Stomach smooth muscle (tissue), 2 donors: ENCODE results near the gene RPL19.

ENCODE experiments used
- H3K27ac ChIP-seq: one replicate; pipeline ENCODE4 v1.7.0; 2013; ENCODE audit warnings: mild to moderate bottlenecking, low read length, inconsistent platforms
- H3K27me3 ChIP-seq, 2 donors: one replicate each; pipeline ENCODE4 v1.7.0; 2013; ENCODE audit warnings: low read length in 2 of 2; ENCODE audit not compliant: insufficient read depth in 2 of 2, control insufficient read depth in 1 of 2
- H3K36me3 ChIP-seq, 2 donors: one replicate each; pipeline ENCODE4 v1.7.0; 2013; ENCODE audit warnings: low read length in 2 of 2; ENCODE audit not compliant: control insufficient read depth in 2 of 2, insufficient read depth in 2 of 2
- H3K4me1 ChIP-seq: one replicate; pipeline ENCODE4 v1.7.0; 2013; ENCODE audit warnings: low read length; ENCODE audit not compliant: control insufficient read depth, insufficient read depth
- H3K4me3 ChIP-seq, 2 donors: one replicate each; pipeline ENCODE4 v1.7.0; 2013; ENCODE audit warnings: low read length in 2 of 2
- H3K9ac ChIP-seq, 2 donors: one replicate each; pipeline ENCODE4 v1.7.0; 2013; ENCODE audit warnings: low read length in 2 of 2, mild to moderate bottlenecking in 1 of 2
- H3K9me3 ChIP-seq, 2 donors: one replicate each; pipeline ENCODE4 v1.7.0; 2013; ENCODE audit warnings: low read length in 2 of 2; ENCODE audit not compliant: control insufficient read depth in 2 of 2
- donor health status: healthy.
- donor health status: Pancreatic carcinoma.

The RPL19 gene

DNA sequence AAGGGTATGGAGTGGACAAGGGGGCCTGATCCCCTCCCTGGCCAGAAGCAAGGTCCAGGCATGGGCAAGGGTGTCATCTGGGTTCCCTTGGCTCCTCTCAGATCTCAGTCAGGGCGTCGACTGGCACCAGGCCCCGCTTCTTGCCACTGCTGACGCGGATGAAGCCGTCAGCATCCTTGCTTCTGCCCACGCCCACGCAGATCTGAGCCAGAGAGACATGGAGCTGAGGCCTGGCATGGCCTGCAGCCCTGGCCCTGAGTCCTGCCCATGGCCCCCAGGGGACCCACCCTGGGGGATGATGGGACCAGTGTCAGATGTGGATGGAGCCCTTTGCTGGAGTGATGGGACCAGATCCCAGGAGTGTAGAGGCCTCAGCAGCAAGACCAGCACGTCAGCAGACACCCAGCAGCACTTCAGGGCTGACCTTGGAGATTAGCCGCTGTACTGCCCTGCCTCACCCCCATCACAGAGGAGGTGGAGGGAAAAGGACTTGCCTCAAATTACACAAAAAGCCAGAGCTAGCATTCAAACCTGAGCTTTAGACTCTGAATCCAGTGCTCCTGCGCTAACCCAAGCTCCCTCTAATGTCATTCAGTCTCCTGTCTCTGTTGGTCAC is 12.2 kb downstream of the RPL19 start:
- no peaks in the 10 kb centered on the region for H3K9me3 ChIP-seq
- no peaks in the 10 kb centered on the region for H3K36me3 ChIP-seq
- no peak overlapping the region for H3K4me3 ChIP-seq
- H3K27me3 ChIP-seq: peaks cover 3% of the 10 kb centered on the region in 2 donors
- no peak overlapping the region for H3K9ac ChIP-seq
- peaks cover 22% of the 10 kb centered on the region for H3K4me1 ChIP-seq
- no peak overlapping the region for H3K27ac ChIP-seq

DNA sequence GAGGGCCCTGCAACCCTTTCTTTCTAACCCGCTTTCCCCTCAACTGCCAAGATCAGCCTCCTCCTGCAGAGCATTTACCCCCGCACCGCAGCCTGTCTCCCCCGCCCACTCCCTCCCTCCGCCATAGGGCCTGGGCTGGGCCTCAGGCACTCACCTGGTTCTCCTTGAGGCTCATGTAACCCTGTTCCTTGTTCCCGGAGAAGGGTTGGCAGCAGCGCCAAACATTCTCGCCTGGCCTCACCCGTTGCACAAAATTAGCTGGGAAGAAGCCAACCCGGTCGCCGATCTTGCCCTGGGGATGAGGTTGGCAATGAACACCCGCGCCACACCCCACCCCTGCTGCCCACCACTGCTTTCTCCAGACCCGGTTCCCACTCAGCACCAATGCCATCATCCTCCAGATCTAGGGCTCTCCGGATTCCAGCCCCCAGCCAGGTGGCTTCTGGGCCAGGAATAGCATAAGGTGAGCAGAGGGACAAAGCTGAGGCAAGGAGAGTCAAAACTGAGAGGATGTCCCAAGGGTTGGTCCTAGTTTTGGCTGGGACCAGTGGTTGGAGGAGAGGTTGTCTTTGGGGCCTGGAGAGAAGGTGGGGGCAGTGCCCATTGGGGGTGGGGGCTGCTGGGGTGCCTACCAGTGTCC is 12.9 kb downstream of the RPL19 start:
- no peak overlapping the region for H3K9ac ChIP-seq
- H3K27me3 ChIP-seq: peaks cover 3% of the 10 kb centered on the region in 2 donors
- peaks cover 22% of the 10 kb centered on the region for H3K4me1 ChIP-seq
- no peak overlapping the region for H3K27ac ChIP-seq
- no peaks in the 10 kb centered on the region for H3K9me3 ChIP-seq
- H3K4me3 ChIP-seq: no peak overlapping the region
- no peaks in the 10 kb centered on the region for H3K36me3 ChIP-seq

DNA sequence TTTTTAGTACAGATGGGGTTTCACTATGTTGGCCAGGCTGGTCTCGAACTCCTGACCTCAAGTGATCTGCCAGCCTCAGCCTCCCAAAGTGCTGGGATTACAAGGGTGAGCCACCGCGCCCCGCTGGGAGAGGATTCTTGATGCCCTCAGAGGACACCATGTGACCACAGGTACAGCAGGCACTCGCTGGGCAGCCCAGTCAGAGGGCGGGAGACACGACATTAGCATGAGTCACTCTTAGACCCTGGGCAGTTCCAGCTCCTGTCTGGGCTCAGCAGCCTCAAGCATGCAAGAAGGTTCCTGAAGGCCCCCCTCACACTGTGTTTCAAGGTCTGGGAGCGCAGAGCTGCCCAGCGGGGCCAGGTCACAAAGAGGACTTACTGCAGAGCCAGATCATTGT is 13.8 kb downstream of the RPL19 start:
- peaks cover 17% of the 10 kb centered on the region for H3K4me1 ChIP-seq
- no peak overlapping the region for H3K4me3 ChIP-seq
- no peaks in the 10 kb centered on the region for H3K9me3 ChIP-seq
- H3K9ac ChIP-seq: no peak overlapping the region
- H3K36me3 ChIP-seq: no peaks in the 10 kb centered on the region
- no peak overlapping the region for H3K27ac ChIP-seq
- H3K27me3 ChIP-seq: peaks cover 3% of the 10 kb centered on the region in 2 donors

DNA sequence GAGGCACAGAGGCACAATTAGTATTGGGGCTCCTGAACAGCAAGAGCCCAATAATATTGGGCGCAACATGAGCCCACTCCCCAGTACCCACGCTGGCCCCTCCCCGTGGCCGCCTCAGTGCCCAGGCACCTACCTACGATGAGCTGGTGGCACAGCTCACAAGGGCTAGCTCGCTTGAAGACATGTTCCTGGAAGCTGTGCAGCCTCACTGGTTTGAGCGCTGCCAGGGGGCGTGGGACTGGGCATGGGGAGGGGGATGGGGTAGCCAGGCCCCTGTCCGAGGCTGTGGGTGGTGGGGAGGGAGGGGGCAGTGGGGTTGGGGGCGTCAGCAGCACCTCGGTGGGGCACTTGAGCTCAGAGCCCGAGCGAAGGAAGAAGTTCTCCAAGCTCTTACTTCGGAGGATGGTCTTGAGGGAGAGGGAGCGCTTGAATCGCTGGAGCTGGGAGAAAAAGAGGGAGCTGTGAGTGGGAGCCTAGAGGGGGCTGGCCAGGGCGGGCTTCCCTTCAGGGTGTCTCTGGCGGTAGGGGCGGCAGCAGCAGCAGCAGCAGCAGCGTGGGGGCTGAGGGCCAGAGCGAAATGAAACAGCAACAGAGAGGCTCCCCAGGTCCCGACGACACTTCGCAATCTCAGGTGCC is 17.8 kb downstream of the RPL19 start:
- no peak overlapping the region for H3K9ac ChIP-seq
- no peaks in the 10 kb centered on the region for H3K4me1 ChIP-seq
- H3K27me3 ChIP-seq: peaks cover 3% of the 10 kb centered on the region in 2 donors
- H3K4me3 ChIP-seq: no peak overlapping the region
- no peaks in the 10 kb centered on the region for H3K36me3 ChIP-seq
- no peaks in the 10 kb centered on the region for H3K9me3 ChIP-seq
- H3K27ac ChIP-seq: no peak overlapping the region

DNA sequence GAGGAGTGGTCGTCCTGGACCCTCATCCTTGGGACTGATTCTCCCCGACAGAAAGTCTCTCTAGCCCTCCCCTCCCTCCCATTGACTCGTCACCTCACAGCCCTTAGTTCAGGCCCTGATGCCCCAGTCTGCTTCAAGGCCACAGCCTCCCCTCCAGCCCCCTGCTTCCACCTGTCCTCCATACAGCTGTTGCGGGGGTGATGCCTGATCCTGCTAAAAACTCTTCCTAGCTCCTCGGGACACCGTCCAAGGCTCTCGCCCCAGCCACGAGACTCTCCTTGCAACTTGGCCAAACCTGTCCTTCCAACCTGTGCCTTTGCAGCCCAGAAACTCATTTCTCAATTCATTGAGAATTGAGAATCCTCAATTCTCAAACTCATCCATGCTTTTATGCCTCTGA is 18.8 kb downstream of the RPL19 start:
- H3K27me3 ChIP-seq: peaks cover 3% of the 10 kb centered on the region in 2 donors
- no peak overlapping the region for H3K9ac ChIP-seq
- no peaks in the 10 kb centered on the region for H3K36me3 ChIP-seq
- H3K4me3 ChIP-seq: no peak overlapping the region
- no peak overlapping the region for H3K27ac ChIP-seq
- no peaks in the 10 kb centered on the region for H3K4me1 ChIP-seq
- no peaks in the 10 kb centered on the region for H3K9me3 ChIP-seq

DNA sequence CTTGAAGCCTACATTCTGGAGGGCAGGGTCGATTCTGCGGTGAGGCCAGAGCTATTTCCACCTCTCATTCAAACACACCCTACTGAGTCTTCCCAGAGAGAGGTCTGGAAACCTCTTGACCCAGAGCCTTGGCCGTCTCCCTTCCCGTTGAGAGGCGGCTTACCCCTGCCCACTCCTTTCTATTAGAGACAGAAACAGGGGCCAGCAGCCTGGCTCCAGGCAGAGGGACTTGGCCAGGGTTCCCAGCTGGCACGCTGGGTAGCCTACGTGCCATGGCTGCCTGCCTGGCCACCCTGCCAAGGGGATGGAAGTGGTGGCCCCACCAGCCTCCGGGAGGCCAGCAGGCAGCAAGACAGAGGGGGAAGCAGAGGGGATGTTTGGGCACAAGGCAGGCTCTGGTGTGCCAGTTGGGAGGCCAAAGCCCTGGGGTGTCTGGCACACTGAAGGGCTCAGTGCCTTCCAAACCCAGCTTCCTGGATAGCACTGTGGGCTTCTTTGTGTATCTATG is 19.6 kb downstream of the RPL19 start:
- peaks cover 5 to 7% of the 10 kb centered on the region in 2 donors for H3K27me3 ChIP-seq
- no peaks in the 10 kb centered on the region for H3K9me3 ChIP-seq
- peaks cover 2% of the 10 kb centered on the region for H3K4me1 ChIP-seq
- H3K27ac ChIP-seq: no peak overlapping the region
- no peak overlapping the region for H3K4me3 ChIP-seq
- H3K36me3 ChIP-seq: no peaks in the 10 kb centered on the region
- no peak overlapping the region for H3K9ac ChIP-seq

DNA sequence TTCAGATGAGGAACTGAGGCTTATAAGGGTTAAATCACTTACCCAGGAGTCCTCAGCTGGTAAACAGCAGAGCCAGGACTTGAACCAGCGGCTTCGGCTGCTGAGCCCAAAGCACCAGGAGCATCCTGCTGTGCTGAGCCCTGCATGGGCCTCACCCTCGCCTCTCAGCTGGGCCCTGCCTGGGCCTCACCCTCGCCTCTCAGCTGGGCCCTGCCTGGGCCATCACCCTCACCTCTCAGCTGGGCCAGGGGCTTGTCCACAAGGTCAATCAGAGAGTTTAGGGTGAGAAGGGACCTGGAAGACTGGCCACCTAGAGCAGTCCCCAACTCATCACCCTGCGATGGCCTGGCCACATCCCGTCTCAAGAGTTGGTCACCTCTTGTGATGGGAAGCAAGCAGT is 21.5 kb downstream of the RPL19 start:
- Histone ChIP-seq H3K4me3 (no peak overlapping the region), H3K36me3 (no peaks in the 10 kb centered on the region), H3K27me3 (peaks cover 8 to 24% of the 10 kb centered on the region in 2 donors), H3K9ac (no peak overlapping the region), H3K27ac (no peak overlapping the region), H3K9me3 (no peaks in the 10 kb centered on the region), H3K4me1 (peaks cover 16% of the 10 kb centered on the region)

DNA sequence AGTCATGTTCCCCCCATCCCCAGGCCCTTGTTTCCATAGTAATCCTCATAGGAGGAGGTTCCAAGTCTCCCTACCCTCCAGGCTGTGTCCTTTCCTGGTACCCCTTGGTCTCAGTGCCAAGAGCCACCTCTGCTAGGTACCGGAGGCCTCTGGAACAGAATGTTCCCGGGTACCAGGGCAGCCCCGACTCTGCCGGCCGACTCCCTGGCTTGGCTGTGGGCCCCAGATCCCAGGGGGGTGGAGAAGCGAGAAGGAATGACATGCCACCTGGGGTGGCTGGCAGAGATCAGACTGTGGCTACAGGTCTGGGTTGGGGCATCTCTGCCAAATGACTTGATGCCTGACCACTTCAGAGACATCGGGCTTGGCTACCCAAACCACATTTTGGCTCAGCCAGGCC is 22.1 kb downstream of the RPL19 start:
- Histone ChIP-seq H3K9ac (no peak overlapping the region), H3K4me3 (no peak overlapping the region), H3K27ac (no peak overlapping the region), H3K9me3 (no peaks in the 10 kb centered on the region), H3K36me3 (no peaks in the 10 kb centered on the region), H3K27me3 (peaks cover 8 to 27% of the 10 kb centered on the region in 2 donors), H3K4me1 (peaks cover 16% of the 10 kb centered on the region)

DNA sequence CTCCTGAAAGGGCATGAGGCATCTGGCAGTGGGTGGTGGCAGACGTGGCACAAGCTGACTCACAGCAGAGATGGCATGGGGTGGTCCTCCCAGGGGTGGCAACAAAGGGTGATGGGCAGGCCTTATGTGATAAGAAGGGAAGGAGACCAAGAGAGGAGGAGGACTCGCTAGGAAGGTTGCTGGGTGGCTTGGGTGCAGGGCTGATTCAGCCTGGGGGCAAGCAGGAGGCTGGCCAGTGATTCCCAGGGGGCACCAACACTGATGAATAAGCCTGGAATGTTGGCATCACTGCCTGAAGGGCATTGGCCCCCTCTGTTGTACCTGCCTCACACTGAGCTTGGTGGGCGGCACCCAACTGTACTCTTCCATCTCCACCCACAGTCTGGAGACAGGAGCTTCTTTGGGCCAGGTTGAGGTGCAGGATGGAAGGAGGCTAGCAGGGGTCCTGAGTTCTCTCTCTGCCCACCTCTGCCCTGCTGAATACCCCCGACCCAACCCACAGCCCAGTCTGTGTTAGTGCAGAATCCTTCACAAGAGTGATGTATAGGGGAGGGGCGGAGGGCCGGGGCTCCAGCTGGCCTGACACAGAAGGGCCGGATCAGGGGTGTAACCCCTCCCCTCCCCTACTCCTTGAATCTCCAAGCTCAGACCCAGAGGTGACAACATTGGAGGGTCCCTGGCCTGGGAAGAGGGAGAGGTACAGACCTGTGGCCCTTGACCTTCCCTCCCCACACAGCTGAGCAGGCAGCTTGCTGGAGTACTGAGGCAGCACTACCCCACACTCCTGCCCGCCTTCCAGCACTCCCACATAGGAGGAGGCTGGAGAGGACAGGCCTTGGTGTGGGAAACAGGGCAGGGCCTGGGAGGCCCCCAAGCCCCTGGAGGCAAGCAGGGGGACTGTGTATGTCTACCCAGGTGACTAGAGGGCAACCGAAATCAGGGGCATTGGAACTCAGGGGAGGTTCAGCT is 23.1 kb downstream of the RPL19 start:
- Histone ChIP-seq H3K4me3 (no peak overlapping the region), H3K9me3 (no peaks in the 10 kb centered on the region), H3K4me1 (peaks cover 16% of the 10 kb centered on the region), H3K27ac (no peak overlapping the region), H3K9ac (no peak overlapping the region), H3K27me3 (peaks cover 14 to 36% of the 10 kb centered on the region in 2 donors), H3K36me3 (no peaks in the 10 kb centered on the region)
